SK-N-SH (cell line): ENCODE measurements around the gene TMEM132D. TPM values are rescaled to one million over a fixed set of nuclear protein-coding genes. Genes with fewer than 3 reads are reported as not detected.

Experiments used
- CTCF ChIA-PET: fragments of 300-600, 350-600 bp; formaldehyde crosslinking; extraction: SDS; loops from one replicate; lab custom pipeline; 2021; lab: Yijun Ruan, JAX
- POLR2A ChIA-PET: fragments of 350-600 bp; sonication (Branson Sonifier 250); formaldehyde crosslinking; extraction: SDS; loops from one replicate; lab custom pipeline; 2020; ENCODE audit warnings: antibody characterized with exemption, inconsistent platforms; lab: Yijun Ruan, JAX
- DNase-seq: peaks from one replicate; pipeline ENCODE4 v3.0.0; 2012
- H2AFZ ChIP-seq: fragments of 200-600 bp; sonication (generic); 2 replicates; pipeline ENCODE4 v1.8.1; 2016; ENCODE audit warnings: antibody characterized with exemption, mild to moderate bottlenecking, low read depth
- H3F3A ChIP-seq: fragments of 200-600 bp; sonication (generic); replicated peaks from 2 replicates; pipeline ENCODE3; 2016; ENCODE audit warnings: antibody characterized with exemption, mild to moderate bottlenecking; ENCODE audit not compliant: insufficient read depth
- H3K27ac ChIP-seq, 2 experiments: fragments of 200-500 bp in 1 of 2; fragments of 200-600 bp in 1 of 2; sonication (Bioruptor generic) in 1 of 2; sonication (generic), shearing (Covaris generic) in 1 of 2; 2 replicates each; pipeline versions ENCODE4 v1.5.1 to v1.6.1; 2014 to 2016; ENCODE audit warnings: low read depth in 2 of 2, inconsistent platforms in 1 of 2, low read length in 1 of 2, mild to moderate bottlenecking in 1 of 2, mixed read lengths in 1 of 2
- H3K27me3 ChIP-seq: fragments of 200-600 bp; sonication (generic), shearing (Covaris generic); 2 replicates; pipeline ENCODE4 v1.6.1; 2016; ENCODE audit warnings: mixed run types; ENCODE audit not compliant: insufficient read depth
- H3K36me3 ChIP-seq, 2 experiments: fragments of 200-500 bp in 1 of 2; fragments of 200-600 bp in 1 of 2; sonication (Bioruptor generic) in 1 of 2; sonication (generic) in 1 of 2; replicated peaks in 1 of 2; 2 replicates each; pipeline versions ENCODE3 to v1.5.1; 2014 to 2016; ENCODE audit warnings: low read length in 1 of 2, mild to moderate bottlenecking in 1 of 2; ENCODE audit not compliant: insufficient read depth in 2 of 2, control insufficient read depth in 1 of 2
- H3K4me1 ChIP-seq, 2 experiments: fragments of 200-500 bp in 1 of 2; fragments of 200-600 bp in 1 of 2; sonication (Bioruptor generic) in 1 of 2; sonication (generic), shearing (Covaris generic) in 1 of 2; 2 replicates each; pipeline versions ENCODE4 v1.5.1 to v1.6.1; 2014 to 2016; ENCODE audit warnings: low read depth in 1 of 2, low read length in 1 of 2, mixed run types in 1 of 2; ENCODE audit not compliant: insufficient read depth in 2 of 2, control insufficient read depth in 1 of 2
- H3K4me2 ChIP-seq: fragments of 200-600 bp; sonication (generic), shearing (Covaris generic); 2 replicates; pipeline ENCODE4 v1.6.1; 2017; ENCODE audit warnings: mixed run types
- H3K4me3 ChIP-seq, 2 experiments: fragments of 200-500 bp in 1 of 2; fragments of 200-600 bp in 1 of 2; sonication (Bioruptor generic) in 1 of 2; sonication (generic), shearing (Covaris generic) in 1 of 2; 2 replicates each; pipeline versions ENCODE4 v1.5.1 to v1.8.1; 2014 to 2016; ENCODE audit warnings: low read depth in 2 of 2, inconsistent platforms in 1 of 2, low read length in 1 of 2, mild to moderate bottlenecking in 1 of 2, mixed read lengths in 1 of 2, moderate library complexity in 1 of 2
- H3K79me2 ChIP-seq: fragments of 200-600 bp; sonication (generic); 2 replicates; pipeline ENCODE4 v1.8.1; 2017; ENCODE audit warnings: mild to moderate bottlenecking; ENCODE audit not compliant: insufficient read depth
- H3K9ac ChIP-seq: fragments of 200-600 bp; sonication (generic); 2 replicates; pipeline ENCODE4 v1.6.1; 2017; ENCODE audit warnings: mixed run types
- H3K9me2 ChIP-seq: fragments of 200-600 bp; sonication (generic); 2 replicates; pipeline ENCODE4 v1.6.1; 2017; ENCODE audit warnings: mixed run types
- H3K9me3 ChIP-seq: fragments of 200-600 bp; sonication (generic); 2 replicates; pipeline ENCODE4 v1.6.1; 2017; ENCODE audit warnings: mixed run types, mild to moderate bottlenecking, moderate library complexity
- H4K20me1 ChIP-seq: fragments of 200-600 bp; sonication (generic); 2 replicates; pipeline ENCODE4 v1.6.1; 2017; ENCODE audit warnings: mild to moderate bottlenecking, mixed run types; ENCODE audit not compliant: insufficient read depth
- CHD2 ChIP-seq: fragments of 150-350 bp; IDR thresholded peaks from 2 replicates; pipeline ENCODE4 v1.6.1; 2018; ENCODE audit warnings: low read length; ENCODE audit not compliant: partially characterized antibody
- ELF1 ChIP-seq: IDR thresholded peaks from 2 replicates; pipeline ENCODE4 v1.4.0; 2012
- EP300 ChIP-seq, 2 experiments: IDR thresholded peaks; 2 replicates each; pipeline versions ENCODE4 v1.4.0 to v1.6.1; 2012; ENCODE audit warnings: borderline replicate concordance in 1 of 2, low read depth in 1 of 2, low read length in 1 of 2
- EZH2phosphoT487 ChIP-seq: fragments of 200-600 bp; sonication (generic); IDR thresholded peaks from 2 replicates; pipeline ENCODE4 v1.6.1; 2017; ENCODE audit warnings: low read depth, mixed run types, mild to moderate bottlenecking, antibody characterized with exemption, moderate library complexity, borderline replicate concordance
- FOSL2 ChIP-seq: IDR thresholded peaks from 2 replicates; pipeline ENCODE4 v1.4.0; 2012; ENCODE audit warnings: low read depth, mild to moderate bottlenecking, moderate library complexity, borderline replicate concordance
- GABPA ChIP-seq: IDR thresholded peaks from 2 replicates; pipeline ENCODE4 v1.4.0; 2012; ENCODE audit warnings: low read depth, mild to moderate bottlenecking
- MEF2A ChIP-seq: IDR thresholded peaks from 2 replicates; pipeline ENCODE4 v1.4.0; 2012; ENCODE audit warnings: low read depth, borderline replicate concordance
- MXI1 ChIP-seq: IDR thresholded peaks from 2 replicates; pipeline ENCODE4 v1.6.1; 2012; ENCODE audit warnings: mild to moderate bottlenecking, low read depth, low read length, improper control_type of control experiment
- NFIC ChIP-seq: IDR thresholded peaks from 2 replicates; pipeline ENCODE4 v1.4.0; 2012; ENCODE audit warnings: borderline replicate concordance
- RXRA ChIP-seq: IDR thresholded peaks from 2 replicates; pipeline ENCODE4 v1.4.0; 2012; ENCODE audit warnings: low read depth, mild to moderate bottlenecking, borderline replicate concordance
- TAF1 ChIP-seq: IDR thresholded peaks from 2 replicates; pipeline ENCODE4 v1.6.1; 2012; ENCODE audit warnings: low read depth, mild to moderate bottlenecking, low read length, moderate library complexity, borderline replicate concordance
- TCF12 ChIP-seq: IDR thresholded peaks from 2 replicates; pipeline ENCODE4 v1.4.0; 2012
- TEAD4 ChIP-seq: IDR thresholded peaks from 2 replicates; pipeline ENCODE4 v1.4.0; 2012; ENCODE audit warnings: mild to moderate bottlenecking, borderline replicate concordance; ENCODE audit not compliant: insufficient read depth
- YY1 ChIP-seq: IDR thresholded peaks from 2 replicates; pipeline ENCODE4 v1.4.0; 2012; ENCODE audit warnings: low read depth, mild to moderate bottlenecking
- WGBS: methylation state at CpG from one replicate; pipeline ENCODE4 v1.1.6; 2017; ENCODE audit warnings: low lambda C conversion rate; 5-methylcytosine and 5-hydroxymethylcytosine counted together
- polyA plus RNA-seq, 3 experiments: library from polyadenylated mRNA; depleted of rRNA; stranded (reverse); fragments of >200 nt; gene quantifications; 2 replicates each; pipeline ENCODE4 v1.2.3, GENCODE V29; 2012
- TF ChIP-seq, protein P1 (sequence below): IDR thresholded peaks from 2 replicates; pipeline ENCODE4 v1.4.0; 2012; ENCODE audit warnings: low read depth, borderline replicate concordance
- TF ChIP-seq, protein P2 (sequence below): fragments of 150-350 bp; IDR thresholded peaks from 2 replicates; pipeline ENCODE4 v1.6.1; 2016; ENCODE audit warnings: mild to moderate bottlenecking, low read depth, low read length
- TF ChIP-seq, protein P3 (sequence below): IDR thresholded peaks from 2 replicates; pipeline ENCODE4 v1.4.0; 2012; ENCODE audit warnings: low read depth
- TF ChIP-seq, protein P4 (sequence below): IDR thresholded peaks from 2 replicates; pipeline ENCODE4; 2012
- TF ChIP-seq, protein P5 (sequence below): IDR thresholded peaks from 2 replicates; pipeline ENCODE4 v1.4.0; 2012; ENCODE audit warnings: low read depth, borderline replicate concordance

The TMEM132D gene
- polyA plus RNA-seq, 1 of the 3 experiments (the other 2 are of a cell fraction), result not detected

DNA sequence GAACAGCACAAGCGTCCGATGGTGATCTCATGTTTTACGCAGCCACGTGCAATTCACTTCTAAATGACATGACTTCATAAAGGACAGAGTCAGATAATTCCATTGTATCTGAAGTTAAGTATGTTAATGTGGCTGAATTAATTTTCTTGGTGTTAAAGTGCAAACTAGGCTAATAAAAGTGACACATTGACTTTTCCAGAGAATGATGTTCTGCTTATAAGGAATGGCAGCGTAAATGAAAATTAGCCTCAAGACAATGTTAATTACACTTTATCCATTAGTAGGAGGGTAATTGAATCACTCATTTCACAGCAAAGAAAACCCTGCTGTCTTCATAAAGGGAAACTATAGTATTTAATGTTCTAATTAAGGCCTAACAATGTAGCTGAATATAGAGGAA is 624.1 kb downstream of the TMEM132D start:
- ChIA-PET CTCF (no interaction called here), POLR2A (no interaction called here)
- Histone ChIP-seq H3K9me3 (no peaks in the 10 kb centered on the region), H3F3A (no peaks in the 10 kb centered on the region), H3K9me2 (no peaks in the 10 kb centered on the region), H3K4me1 (no peaks in the 10 kb centered on the region), H3K27me3 (no peaks in the 10 kb centered on the region), H3K79me2 (no peaks in the 10 kb centered on the region), H3K36me3 (no peaks in the 10 kb centered on the region), H4K20me1 (no peaks in the 10 kb centered on the region), H3K27ac (no peak overlapping the region), H2AFZ (no peak overlapping the region), H3K9ac (no peak overlapping the region), H3K4me2 (no peak overlapping the region), H3K4me3 (no peak overlapping the region)
- no peak for DNase-seq
- 63% methylated on average over 5 of the region's 5 CpGs for WGBS
- TF ChIP-seq, protein P1, sequence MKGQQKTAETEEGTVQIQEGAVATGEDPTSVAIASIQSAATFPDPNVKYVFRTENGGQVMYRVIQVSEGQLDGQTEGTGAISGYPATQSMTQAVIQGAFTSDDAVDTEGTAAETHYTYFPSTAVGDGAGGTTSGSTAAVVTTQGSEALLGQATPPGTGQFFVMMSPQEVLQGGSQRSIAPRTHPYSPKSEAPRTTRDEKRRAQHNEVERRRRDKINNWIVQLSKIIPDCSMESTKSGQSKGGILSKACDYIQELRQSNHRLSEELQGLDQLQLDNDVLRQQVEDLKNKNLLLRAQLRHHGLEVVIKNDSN, result no peak
- TF ChIP-seq CHD2, result no peak
- TF ChIP-seq TCF12, result no peak
- no peak for TF ChIP-seq FOSL2
- TF ChIP-seq ELF1, result no peak
- no peak for TF ChIP-seq TEAD4
- TF ChIP-seq GABPA, result no peak
- TF ChIP-seq, protein P2, sequence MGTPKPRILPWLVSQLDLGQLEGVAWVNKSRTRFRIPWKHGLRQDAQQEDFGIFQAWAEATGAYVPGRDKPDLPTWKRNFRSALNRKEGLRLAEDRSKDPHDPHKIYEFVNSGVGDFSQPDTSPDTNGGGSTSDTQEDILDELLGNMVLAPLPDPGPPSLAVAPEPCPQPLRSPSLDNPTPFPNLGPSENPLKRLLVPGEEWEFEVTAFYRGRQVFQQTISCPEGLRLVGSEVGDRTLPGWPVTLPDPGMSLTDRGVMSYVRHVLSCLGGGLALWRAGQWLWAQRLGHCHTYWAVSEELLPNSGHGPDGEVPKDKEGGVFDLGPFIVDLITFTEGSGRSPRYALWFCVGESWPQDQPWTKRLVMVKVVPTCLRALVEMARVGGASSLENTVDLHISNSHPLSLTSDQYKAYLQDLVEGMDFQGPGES, result no peak
- TF ChIP-seq NFIC, result no peak
- TF ChIP-seq, protein P3, sequence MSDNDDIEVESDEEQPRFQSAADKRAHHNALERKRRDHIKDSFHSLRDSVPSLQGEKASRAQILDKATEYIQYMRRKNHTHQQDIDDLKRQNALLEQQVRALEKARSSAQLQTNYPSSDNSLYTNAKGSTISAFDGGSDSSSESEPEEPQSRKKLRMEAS, result no peak
- no peak for TF ChIP-seq EP300 (IDR thresholded peaks at IDR 0.05; ENCODE audit: borderline replicate concordance in 1 of 2, low read depth in 1 of 2, low read length in 1 of 2)

DNA sequence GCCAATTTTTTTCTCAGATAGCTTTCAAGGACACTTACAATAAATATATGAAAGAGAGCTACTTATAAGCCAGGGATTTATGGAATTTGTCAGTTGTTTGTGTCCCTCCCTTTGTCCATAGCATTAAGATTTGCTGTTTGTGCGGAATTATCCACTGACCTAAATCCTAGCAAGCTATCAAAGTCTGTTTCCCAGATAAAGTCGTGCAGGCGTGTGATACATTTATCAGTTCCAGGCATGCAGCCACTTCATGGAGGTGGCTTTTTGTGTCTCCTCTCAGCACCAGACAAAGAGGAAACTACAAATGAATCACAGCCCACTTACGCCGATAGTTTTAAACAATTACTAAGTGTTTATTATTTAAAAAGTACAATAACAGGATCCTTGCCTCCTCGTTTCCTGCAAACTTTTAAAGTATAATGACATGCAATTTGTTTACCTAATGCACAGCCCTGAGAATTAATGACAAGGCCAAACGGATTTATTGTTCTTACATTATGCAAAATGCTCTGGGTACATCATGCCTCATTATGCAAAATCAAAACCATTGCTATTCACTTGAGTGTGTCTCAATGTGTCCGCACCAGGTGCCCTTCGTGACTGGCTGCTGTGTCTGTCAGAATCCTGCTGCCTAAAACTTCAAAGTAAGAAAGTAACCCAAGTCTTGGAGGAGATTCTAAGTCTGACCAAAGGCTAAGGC is 627.3 kb downstream of the TMEM132D start:
- POLR2A ChIA-PET, result no interaction called here
- CTCF ChIA-PET, result no interaction called here
- H3K9me3 ChIP-seq, result no peaks in the 10 kb centered on the region; the same call in 1 of the 2 replicates
- H3K4me2 ChIP-seq, result no peak overlapping the region
- 24% methylated on average over 9 of the region's 9 CpGs for WGBS
- no peaks in the 10 kb centered on the region for H3K79me2 ChIP-seq
- no peak overlapping the region for H3K9ac ChIP-seq
- no peaks in the 10 kb centered on the region for H3K27me3 ChIP-seq
- H3K4me1 ChIP-seq, result no peaks in the 10 kb centered on the region
- no peaks in the 10 kb centered on the region for H3K36me3 ChIP-seq
- H4K20me1 ChIP-seq, result no peaks in the 10 kb centered on the region
- H2AFZ ChIP-seq, result no peak overlapping the region
- no peak for DNase-seq
- no peak overlapping the region for H3K27ac ChIP-seq
- no peaks in the 10 kb centered on the region for H3F3A ChIP-seq
- H3K9me2 ChIP-seq, result no peaks in the 10 kb centered on the region
- no peak overlapping the region for H3K4me3 ChIP-seq
- no peak for TF ChIP-seq FOSL2
- no peak for TF ChIP-seq RXRA
- TF ChIP-seq YY1, result no peak
- TF ChIP-seq TAF1, result no peak
- TF ChIP-seq ELF1, result no peak
- TF ChIP-seq, protein P4, sequence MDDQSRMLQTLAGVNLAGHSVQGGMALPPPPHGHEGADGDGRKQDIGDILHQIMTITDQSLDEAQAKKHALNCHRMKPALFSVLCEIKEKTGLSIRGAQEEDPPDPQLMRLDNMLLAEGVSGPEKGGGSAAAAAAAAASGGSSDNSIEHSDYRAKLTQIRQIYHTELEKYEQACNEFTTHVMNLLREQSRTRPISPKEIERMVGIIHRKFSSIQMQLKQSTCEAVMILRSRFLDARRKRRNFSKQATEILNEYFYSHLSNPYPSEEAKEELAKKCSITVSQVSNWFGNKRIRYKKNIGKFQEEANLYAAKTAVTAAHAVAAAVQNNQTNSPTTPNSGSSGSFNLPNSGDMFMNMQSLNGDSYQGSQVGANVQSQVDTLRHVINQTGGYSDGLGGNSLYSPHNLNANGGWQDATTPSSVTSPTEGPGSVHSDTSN, result no peak
- no peak for TF ChIP-seq MXI1
- TF ChIP-seq MEF2A, result no peak
- TF ChIP-seq, protein P5, sequence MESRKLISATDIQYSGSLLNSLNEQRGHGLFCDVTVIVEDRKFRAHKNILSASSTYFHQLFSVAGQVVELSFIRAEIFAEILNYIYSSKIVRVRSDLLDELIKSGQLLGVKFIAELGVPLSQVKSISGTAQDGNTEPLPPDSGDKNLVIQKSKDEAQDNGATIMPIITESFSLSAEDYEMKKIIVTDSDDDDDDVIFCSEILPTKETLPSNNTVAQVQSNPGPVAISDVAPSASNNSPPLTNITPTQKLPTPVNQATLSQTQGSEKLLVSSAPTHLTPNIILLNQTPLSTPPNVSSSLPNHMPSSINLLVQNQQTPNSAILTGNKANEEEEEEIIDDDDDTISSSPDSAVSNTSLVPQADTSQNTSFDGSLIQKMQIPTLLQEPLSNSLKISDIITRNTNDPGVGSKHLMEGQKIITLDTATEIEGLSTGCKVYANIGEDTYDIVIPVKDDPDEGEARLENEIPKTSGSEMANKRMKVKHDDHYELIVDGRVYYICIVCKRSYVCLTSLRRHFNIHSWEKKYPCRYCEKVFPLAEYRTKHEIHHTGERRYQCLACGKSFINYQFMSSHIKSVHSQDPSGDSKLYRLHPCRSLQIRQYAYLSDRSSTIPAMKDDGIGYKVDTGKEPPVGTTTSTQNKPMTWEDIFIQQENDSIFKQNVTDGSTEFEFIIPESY, result no peak
- TF ChIP-seq TCF12, result no peak
- TF ChIP-seq EZH2phosphoT487, result no peak
